Fibroblast of skin of abdomen (primary cell): ENCODE data around the gene SLC36A1.

Source experiments
- DNase-seq: peaks from one replicate; pipeline ENCODE4 v3.0.0-alpha.2; 2013

SLC36A1 gene

DNA sequence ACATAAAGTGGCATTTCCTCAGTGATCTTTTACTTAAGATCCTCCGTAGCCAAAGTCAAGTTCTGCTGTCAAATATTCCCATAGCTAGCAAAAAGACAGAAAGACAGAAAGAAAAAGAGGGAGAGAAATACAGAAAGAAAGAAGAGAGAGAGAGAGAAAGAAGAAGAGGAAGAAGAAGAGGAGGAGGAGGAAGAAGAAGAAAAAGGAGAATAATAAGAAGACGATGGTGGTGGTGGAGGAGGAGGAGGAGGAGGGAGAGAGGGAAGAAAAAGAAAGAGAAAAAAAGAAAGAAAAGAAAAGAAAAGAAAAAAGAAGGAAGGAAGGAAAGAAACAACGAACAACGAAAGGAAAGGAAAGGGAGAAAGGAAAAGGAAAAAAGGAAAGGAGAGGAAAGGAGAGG, 89.6 kb downstream of the SLC36A1 start:
- DNase-seq = no peak

DNA sequence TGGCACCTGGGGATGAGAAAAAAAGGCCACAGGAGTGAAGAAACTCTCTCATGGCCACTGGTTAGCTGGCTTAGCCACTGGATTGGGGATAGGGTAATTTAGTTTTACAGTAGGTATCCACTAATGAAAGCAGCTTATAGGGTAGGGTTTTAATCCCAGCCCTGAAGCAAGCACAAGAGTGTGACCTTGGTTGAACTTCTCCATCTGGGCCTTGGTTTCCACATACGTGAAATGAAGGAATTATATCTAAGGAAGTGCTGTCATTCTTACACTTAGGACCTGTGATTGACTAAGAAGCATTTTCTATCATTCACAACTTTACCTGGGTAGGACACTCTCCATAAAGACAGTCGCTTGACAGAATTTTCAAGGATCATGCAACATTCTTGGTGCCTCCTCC, 94.2 kb downstream of the SLC36A1 start:
- no peak for DNase-seq
